Esophagus muscularis mucosa (tissue), 4 donors: Measurements from ENCODE around the gene TBC1D17. TPM values are rescaled to one million over a fixed set of nuclear protein-coding genes. Genes with fewer than 3 reads are reported as not detected.

Source experiments
- DNase-seq: peaks from one replicate; pipeline ENCODE4 v3.0.0-alpha.2; 2017; ENCODE audit errors: extremely low spot score
- H3K27ac ChIP-seq, 4 donors: fragments of 200-600 bp; sonication (generic); replicated peaks in 1 of 4; 1 replicate in 3 of 4; 2 replicates in 1 of 4; pipeline ENCODE4 v1.5.1; 2016 to 2019; ENCODE audit warnings: mild to moderate bottlenecking in 1 of 4
- H3K27me3 ChIP-seq, 4 donors: fragments of 200-600 bp; sonication (generic); one replicate each; pipeline versions ENCODE4 v1.5.1 to v1.6.0; 2016 to 2019
- H3K36me3 ChIP-seq, 4 donors: fragments of 200-600 bp; sonication (generic); one replicate each; pipeline ENCODE4 v1.5.1; 2016 to 2019
- H3K4me1 ChIP-seq, 4 donors: fragments of 200-600 bp; sonication (generic); one replicate each; pipeline ENCODE4 v1.5.1; 2016 to 2019
- H3K4me3 ChIP-seq, 4 donors: fragments of 200-600 bp; sonication (generic); 1 replicate in 2 of 4; 2 replicates in 2 of 4; pipeline ENCODE4 v1.5.1; 2016 to 2019; ENCODE audit warnings: mild to moderate bottlenecking in 4 of 4, moderate library complexity in 1 of 4
- H3K9me3 ChIP-seq, 4 donors: fragments of 200-600 bp; sonication (generic); 1 replicate in 3 of 4; 2 replicates in 1 of 4; pipeline ENCODE4 v1.5.1; 2016 to 2019
- EP300 ChIP-seq: sonication (generic); formaldehyde crosslinking; IDR thresholded peaks from one replicate; pipeline ENCODE4 v1.6.1; 2017; ENCODE audit warnings: antibody characterized with exemption
- POLR2A ChIP-seq: fragments of 450-650 bp; IDR thresholded peaks from one replicate; pipeline ENCODE4 v1.6.1; 2017; ENCODE audit warnings: antibody characterized with exemption, moderate library complexity, mild to moderate bottlenecking, low read depth
- POLR2AphosphoS5 ChIP-seq, 2 donors: sonication (generic); formaldehyde crosslinking; IDR thresholded peaks; one replicate each; pipeline ENCODE4 v1.6.1; 2017; ENCODE audit warnings: antibody characterized with exemption in 2 of 2
- WGBS: methylation state at CpG from one replicate; pipeline ENCODE4 v1.1.5; 2018; 5-methylcytosine and 5-hydroxymethylcytosine counted together
- intact Hi-C: fragments of 100-400 bp; cut with DNase I; formaldehyde crosslinking; loops from one replicate; pipeline ENCODE4 v1.15.1; 2023
- total RNA-seq, 4 donors: library from RNA; depleted of rRNA; stranded (reverse); fragments of >200 nt; gene quantifications; one replicate each; pipeline versions ENCODE4 v1.1.0 to v1.2.1, GENCODE V29; 2016
- TF ChIP-seq, protein P1 (sequence below), 3 experiments: fragments of 200-600 bp in 2 of 3; fragments of 450-650 bp in 1 of 3; sonication (generic) in 2 of 3; IDR thresholded peaks; one replicate each; pipeline ENCODE4 v1.5.1; 2017 to 2019; ENCODE audit warnings: antibody characterized with exemption in 3 of 3, mild to moderate bottlenecking in 2 of 3, moderate library complexity in 1 of 3

The TBC1D17 gene
- total RNA-seq, 4 donors from 2014 or later = 35.1 to 60.9 (median 44.0) TPM

DNA sequence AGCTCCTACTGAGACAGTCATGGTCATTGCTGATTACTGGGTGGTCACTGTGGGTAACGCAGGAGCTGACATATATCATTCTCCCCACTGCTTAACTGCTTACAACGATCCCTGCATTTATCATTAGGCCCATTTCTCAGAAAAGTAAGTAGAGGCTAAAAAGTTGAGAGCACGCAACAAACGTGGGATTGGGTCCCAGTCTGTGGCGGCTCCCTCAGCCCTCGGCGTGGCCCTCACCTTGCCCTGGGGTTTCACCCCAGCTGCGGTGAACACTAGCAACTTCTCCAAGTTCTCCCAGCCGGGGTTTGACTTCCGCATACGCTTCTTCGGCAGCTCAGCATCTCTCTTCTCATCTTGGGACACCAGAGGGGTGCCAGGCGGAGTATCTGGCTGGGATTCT lies 12.6 kb upstream of the TBC1D17 start:
- no peak for DNase-seq
- Histone ChIP-seq H3K27me3 (no peaks in the 10 kb centered on the region), H3K4me1 (peaks cover 37 to 69% (median 59%) of the 10 kb centered on the region in 4 donors), H3K9me3 (no peaks in the 10 kb centered on the region), H3K36me3 (peaks cover 17 to 52% (median 49%) of the 10 kb centered on the region in 4 donors), H3K27ac (peak overlapping the region; percentile 15 to 95 (median 76)), H3K4me3 (peak overlapping the region in 1 of 4 donors; percentile 12)
- intact Hi-C loops = no loop called here
- TF ChIP-seq, protein P1, sequence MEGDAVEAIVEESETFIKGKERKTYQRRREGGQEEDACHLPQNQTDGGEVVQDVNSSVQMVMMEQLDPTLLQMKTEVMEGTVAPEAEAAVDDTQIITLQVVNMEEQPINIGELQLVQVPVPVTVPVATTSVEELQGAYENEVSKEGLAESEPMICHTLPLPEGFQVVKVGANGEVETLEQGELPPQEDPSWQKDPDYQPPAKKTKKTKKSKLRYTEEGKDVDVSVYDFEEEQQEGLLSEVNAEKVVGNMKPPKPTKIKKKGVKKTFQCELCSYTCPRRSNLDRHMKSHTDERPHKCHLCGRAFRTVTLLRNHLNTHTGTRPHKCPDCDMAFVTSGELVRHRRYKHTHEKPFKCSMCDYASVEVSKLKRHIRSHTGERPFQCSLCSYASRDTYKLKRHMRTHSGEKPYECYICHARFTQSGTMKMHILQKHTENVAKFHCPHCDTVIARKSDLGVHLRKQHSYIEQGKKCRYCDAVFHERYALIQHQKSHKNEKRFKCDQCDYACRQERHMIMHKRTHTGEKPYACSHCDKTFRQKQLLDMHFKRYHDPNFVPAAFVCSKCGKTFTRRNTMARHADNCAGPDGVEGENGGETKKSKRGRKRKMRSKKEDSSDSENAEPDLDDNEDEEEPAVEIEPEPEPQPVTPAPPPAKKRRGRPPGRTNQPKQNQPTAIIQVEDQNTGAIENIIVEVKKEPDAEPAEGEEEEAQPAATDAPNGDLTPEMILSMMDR (IDR thresholded peaks at IDR 0.05) = no peak
- TF ChIP-seq POLR2A (no peak), EP300 (no peak), POLR2AphosphoS5 (IDR thresholded peaks at IDR 0.05) (no peak)
- 88% methylated on average over 12 of the region's 13 CpGs for WGBS

DNA sequence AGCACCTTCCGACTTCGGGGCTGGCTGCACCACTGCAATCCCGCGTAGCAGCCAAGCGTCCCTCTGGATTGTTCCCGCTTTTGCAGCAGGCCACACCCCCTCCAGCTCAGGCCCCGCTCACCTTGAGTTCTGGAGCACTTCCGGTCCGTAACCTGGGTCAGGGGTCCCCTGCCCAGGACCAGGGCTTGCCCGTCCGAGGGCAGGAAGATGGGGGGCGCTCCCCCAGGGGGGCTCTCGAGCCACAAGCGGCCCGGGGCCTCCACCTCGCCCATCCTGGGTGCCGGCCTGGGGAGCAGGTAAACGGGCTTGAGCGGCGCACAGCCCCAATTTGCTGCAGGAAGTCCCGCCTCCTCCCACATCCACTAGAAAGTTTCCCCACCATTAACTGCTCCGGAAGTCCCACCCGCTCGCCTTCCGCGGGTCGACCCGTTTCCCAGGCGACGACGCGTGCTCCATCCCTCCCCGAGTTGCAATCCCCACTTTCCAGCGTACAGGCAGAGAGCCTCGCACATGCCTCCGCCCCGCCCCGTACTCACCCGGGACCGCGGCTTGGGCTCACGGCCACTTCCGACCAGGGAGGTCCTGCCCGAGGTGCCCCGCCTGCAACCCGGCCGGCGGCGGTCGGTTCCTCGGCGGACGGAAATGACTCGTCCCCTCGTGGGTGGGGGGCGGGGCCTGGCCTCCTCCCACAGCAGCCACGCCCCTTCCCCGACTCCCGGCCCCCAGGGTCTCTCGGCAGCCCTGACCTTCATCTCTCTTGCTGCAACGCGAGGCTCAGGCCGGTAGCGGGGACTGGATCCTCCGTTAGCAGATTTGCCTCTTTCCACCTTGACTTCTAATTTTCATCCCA lies 10.3 kb upstream of the TBC1D17 start, which contains the start of gene PNKP:
Gene PNKP (minus strand): TSS at position 644 of the 850 bp plus-strand sequence. CDS start 372 bp downstream, at position 272.
- no peaks in the 10 kb centered on the region for H3K9me3 ChIP-seq
- peaks cover 6 to 45% (median 35%) of the 10 kb centered on the region in 4 donors for H3K36me3 ChIP-seq
- H3K27ac ChIP-seq = peak within 1 kb of the TSS; percentile 89 to 96 (median 94)
- TF ChIP-seq POLR2AphosphoS5 (IDR thresholded peaks at IDR 0.05) = peak; percentile 84 to 91
- TF ChIP-seq, protein P1 (IDR thresholded peaks at IDR 0.05) = no peak
- TF ChIP-seq POLR2A = peak; percentile 57
- TF ChIP-seq EP300 = no peak
- peak within 1 kb of the TSS; percentile 64 to 95 (median 81) for H3K4me3 ChIP-seq
- peak; percentile 98 for DNase-seq
- intact Hi-C loops = no loop called here
- H3K27me3 ChIP-seq = no peaks in the 10 kb centered on the region
- peaks cover 41 to 62% (median 58%) of the 10 kb centered on the region in 4 donors for H3K4me1 ChIP-seq
- under 1% methylated on average over 21 of the region's 65 CpGs for WGBS

DNA sequence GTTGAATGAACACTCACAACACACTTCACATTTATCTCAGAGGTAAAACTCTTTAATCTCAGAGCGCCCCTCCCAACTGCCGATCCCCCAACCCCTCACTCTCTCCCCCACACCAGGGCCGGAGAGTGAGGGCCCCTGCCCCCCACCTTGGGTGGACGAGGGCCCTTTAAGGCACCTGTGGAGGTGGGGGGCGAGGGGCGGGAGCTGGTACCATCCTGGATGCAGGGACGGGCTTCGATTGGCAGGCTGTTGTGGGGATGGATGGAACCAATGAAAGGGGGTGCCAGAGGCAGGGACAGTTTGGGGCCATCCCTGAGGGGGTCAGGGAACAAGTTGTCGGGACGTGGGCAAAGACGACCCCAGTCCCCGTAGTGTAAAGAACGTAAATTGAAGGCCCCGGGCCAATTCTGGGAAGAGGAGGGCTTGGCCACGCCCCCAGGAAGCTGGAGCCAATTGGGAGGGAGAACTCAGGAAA lies 8.5 kb upstream of the TBC1D17 start:
- intact Hi-C loops = no loop called here
- no peaks in the 10 kb centered on the region for H3K27me3 ChIP-seq
- peak overlapping the region; percentile 53 to 61 (median 60) for H3K4me3 ChIP-seq
- peaks cover 2 to 39% (median 29%) of the 10 kb centered on the region in 4 donors for H3K36me3 ChIP-seq
- DNase-seq = no peak
- H3K4me1 ChIP-seq = peaks cover 41 to 79% (median 58%) of the 10 kb centered on the region in 4 donors
- H3K9me3 ChIP-seq = no peaks in the 10 kb centered on the region
- TF ChIP-seq POLR2A = no peak
- TF ChIP-seq, protein P1 (IDR thresholded peaks at IDR 0.05) = no peak
- TF ChIP-seq EP300 = no peak
- TF ChIP-seq POLR2AphosphoS5 (IDR thresholded peaks at IDR 0.05) = no peak
- peak overlapping the region; percentile 89 to 96 (median 94) for H3K27ac ChIP-seq
- 3% methylated on average over 12 of the region's 15 CpGs for WGBS

DNA sequence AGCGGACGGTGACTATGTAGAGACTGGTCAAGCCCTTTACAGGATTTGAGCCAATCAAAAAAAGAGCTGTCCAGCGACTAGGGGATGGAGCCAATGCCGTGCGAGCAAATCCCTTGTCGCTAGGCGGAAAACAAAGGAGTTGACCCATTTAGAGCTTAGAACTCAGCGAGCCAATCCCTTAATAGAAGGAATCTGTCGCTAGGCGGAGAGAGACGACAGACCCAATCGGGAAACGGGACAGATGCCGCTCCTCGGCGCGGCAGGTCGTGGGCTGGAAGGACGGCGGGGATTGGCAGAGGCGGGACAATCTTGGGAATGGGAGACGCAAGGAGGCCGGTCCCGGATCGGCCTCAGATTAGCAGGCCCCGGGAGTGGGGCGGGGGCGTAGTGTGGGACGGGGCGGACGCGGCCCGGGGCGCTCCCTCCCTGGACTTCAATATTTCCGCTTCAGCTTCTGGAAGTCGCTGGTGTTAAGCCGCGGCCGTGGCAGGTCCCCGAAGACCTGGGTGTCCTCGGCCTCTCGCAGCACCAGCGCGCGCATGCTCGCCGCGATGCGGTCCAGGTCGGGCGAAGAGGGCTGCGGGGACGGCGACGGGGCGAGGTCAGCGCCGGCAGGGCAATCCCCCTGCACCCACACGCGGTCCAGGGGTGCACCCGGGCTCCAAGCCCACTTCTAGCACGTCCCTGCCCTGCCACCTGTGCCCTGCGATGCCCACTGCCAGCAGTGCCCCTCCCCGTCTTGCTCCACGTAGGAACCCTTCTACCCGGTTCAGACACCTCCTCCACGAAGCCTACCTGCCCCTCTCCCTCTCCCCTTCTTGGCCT lies 7.8 kb upstream of the TBC1D17 start:
- H3K4me1 ChIP-seq = peaks cover 44 to 81% (median 61%) of the 10 kb centered on the region in 4 donors
- TF ChIP-seq POLR2AphosphoS5 (IDR thresholded peaks at IDR 0.05) (peak in 1 of 2 donors; percentile 87), EP300 (no peak), POLR2A (peak; percentile 36)
- TF ChIP-seq, protein P1 (IDR thresholded peaks at IDR 0.05) = peak in 1 of 3 experiments; percentile 15
- H3K36me3 ChIP-seq = peaks cover 0 to 39% (median 25%) of the 10 kb centered on the region in 4 donors
- intact Hi-C loops = no loop called here
- H3K4me3 ChIP-seq = peak overlapping the region; percentile 59 to 64 (median 60)
- peak; percentile 99 for DNase-seq
- H3K9me3 ChIP-seq = no peaks in the 10 kb centered on the region
- 0% methylated on average over 10 of the region's 67 CpGs for WGBS
- no peaks in the 10 kb centered on the region for H3K27me3 ChIP-seq
- peak overlapping the region; percentile 89 to 96 (median 94) for H3K27ac ChIP-seq
